ENCODE results near the gene WWTR1.

DNA sequence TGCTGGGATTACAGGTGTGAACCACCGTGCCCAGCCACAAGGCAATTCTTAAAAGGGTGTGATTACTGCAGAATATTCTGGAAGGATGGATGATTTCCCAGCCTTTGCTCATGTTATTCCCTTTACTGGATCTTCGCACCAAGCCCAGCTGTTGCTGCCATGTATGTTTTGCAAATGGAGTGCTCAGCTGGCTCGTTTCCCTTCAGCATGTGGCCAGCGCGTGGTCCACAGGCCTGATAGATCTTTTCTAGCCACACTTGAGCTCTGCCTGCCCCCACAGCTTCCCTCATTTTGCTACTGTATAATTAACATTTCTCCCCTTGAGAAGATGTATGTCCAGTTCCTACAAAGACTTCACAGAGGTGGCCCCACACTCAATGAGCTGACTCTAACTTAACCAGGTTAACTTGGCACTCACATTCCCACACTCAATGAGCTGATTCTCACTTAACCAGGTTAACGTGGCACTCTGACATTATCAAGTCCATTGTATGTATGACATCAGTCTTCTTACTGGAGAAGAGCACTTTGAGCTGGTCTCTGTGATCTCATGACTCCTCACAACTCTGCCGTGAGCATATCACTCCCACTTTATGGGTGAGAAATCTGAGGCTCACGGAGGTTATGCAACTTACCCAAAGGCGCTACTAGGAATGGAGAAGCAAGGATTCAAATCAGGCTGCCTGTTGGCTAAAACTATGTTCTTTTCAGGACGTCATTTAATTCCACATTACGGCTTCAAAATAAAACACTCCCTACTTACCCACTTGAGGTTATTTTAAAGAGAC, 134.1 kb downstream of the WWTR1 start:
- TF ChIP-seq, protein P1, sequence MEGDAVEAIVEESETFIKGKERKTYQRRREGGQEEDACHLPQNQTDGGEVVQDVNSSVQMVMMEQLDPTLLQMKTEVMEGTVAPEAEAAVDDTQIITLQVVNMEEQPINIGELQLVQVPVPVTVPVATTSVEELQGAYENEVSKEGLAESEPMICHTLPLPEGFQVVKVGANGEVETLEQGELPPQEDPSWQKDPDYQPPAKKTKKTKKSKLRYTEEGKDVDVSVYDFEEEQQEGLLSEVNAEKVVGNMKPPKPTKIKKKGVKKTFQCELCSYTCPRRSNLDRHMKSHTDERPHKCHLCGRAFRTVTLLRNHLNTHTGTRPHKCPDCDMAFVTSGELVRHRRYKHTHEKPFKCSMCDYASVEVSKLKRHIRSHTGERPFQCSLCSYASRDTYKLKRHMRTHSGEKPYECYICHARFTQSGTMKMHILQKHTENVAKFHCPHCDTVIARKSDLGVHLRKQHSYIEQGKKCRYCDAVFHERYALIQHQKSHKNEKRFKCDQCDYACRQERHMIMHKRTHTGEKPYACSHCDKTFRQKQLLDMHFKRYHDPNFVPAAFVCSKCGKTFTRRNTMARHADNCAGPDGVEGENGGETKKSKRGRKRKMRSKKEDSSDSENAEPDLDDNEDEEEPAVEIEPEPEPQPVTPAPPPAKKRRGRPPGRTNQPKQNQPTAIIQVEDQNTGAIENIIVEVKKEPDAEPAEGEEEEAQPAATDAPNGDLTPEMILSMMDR (IDR thresholded peaks at IDR 0.05), result no peak
- no peak for TF ChIP-seq POLR2A (IDR thresholded peaks at IDR 0.05)

Measured in testis (tissue), 2 donors.